ENCODE results near the gene CACNB2. TPM values are rescaled to one million over a fixed set of nuclear protein-coding genes. Genes with fewer than 3 reads are reported as not detected.

Gene CACNB2
- total RNA-seq, 2 donors from 2014 or later, result 1.9 to 4.6 TPM

- Mint-ChIP-seq H3K36me3 (ENCODE audit: low read depth) (no peaks in the 10 kb centered on the region), H3K9me3 (no peaks in the 10 kb centered on the region), H3K27ac (no peak overlapping the region), H3K27me3 (ENCODE audit: insufficient read depth) (no peaks in the 10 kb centered on the region), H3K4me3 (no peak overlapping the region), H3K4me1 (peaks cover 13% of the 10 kb centered on the region)
- no peaks in the 10 kb centered on the region for H3K36me3 ChIP-seq (ENCODE audit: control insufficient read depth, insufficient read depth, low read length)
- TF ChIP-seq CTCF (conservative IDR thresholded peaks at IDR 0.05), result no peak
- DNase-seq, result no peak
- H3K4me3 ChIP-seq (ENCODE audit: low read length), result no peak overlapping the region
- H3K4me1 ChIP-seq (ENCODE audit: control insufficient read depth, insufficient read depth, low read length), result peaks cover 4% of the 10 kb centered on the region
- H3K9ac ChIP-seq (ENCODE audit: extremely low read depth, low read length, poor library complexity, severe bottlenecking), result no peak overlapping the region
- no peaks in the 10 kb centered on the region for H3K27me3 ChIP-seq (ENCODE audit: control insufficient read depth, insufficient read depth, low read length, poor library complexity, severe bottlenecking)
- H3K9me3 ChIP-seq (ENCODE audit: control insufficient read depth, low read length), result no peaks in the 10 kb centered on the region
- H3K27ac ChIP-seq (ENCODE audit: low read depth, low read length), result no peak overlapping the region
- 93 to 96% methylated on average over 4 to 5 of the region's 5 CpGs for WGBS, 2 experiments (ENCODE audit: insufficient coverage in 1 of 2, insufficient read length in 1 of 2)
Observed at GRCh38 chr10:18261768-18262231, 121.6 kb downstream of the CACNB2 start.

- Histone ChIP-seq H3K9ac (ENCODE audit: extremely low read depth, low read length, poor library complexity, severe bottlenecking) (no peak overlapping the region), H3K27me3 (ENCODE audit: control insufficient read depth, insufficient read depth, low read length, poor library complexity, severe bottlenecking) (no peaks in the 10 kb centered on the region), H3K4me1 (ENCODE audit: control insufficient read depth, insufficient read depth, low read length) (peaks cover 4% of the 10 kb centered on the region), H3K27ac (ENCODE audit: low read depth, low read length) (no peak overlapping the region), H3K9me3 (ENCODE audit: control insufficient read depth, low read length) (no peaks in the 10 kb centered on the region), H3K36me3 (ENCODE audit: control insufficient read depth, insufficient read depth, low read length) (no peaks in the 10 kb centered on the region), H3K4me3 (ENCODE audit: low read length) (no peak overlapping the region)
- no peaks in the 10 kb centered on the region for H3K9me3 Mint-ChIP-seq
- no peak overlapping the region for H3K4me3 Mint-ChIP-seq
- H3K4me1 Mint-ChIP-seq, result peaks cover 13% of the 10 kb centered on the region
- H3K36me3 Mint-ChIP-seq (ENCODE audit: low read depth), result no peaks in the 10 kb centered on the region
- H3K27ac Mint-ChIP-seq, result no peak overlapping the region
- H3K27me3 Mint-ChIP-seq (ENCODE audit: insufficient read depth), result no peaks in the 10 kb centered on the region
- no peak for TF ChIP-seq CTCF (conservative IDR thresholded peaks at IDR 0.05)
- 88 to 89% methylated on average over 3 to 5 of the region's 5 CpGs for WGBS, 2 experiments (ENCODE audit: insufficient coverage in 1 of 2, insufficient read length in 1 of 2)
- no peak for DNase-seq
Observed at GRCh38 chr10:18264466-18265050, 124.3 kb downstream of the CACNB2 start.

GRCh38 chr10:18268005-18268404 lies 127.8 kb downstream of the CACNB2 start:
- Mint-ChIP-seq H3K4me3 (no peak overlapping the region), H3K36me3 (ENCODE audit: low read depth) (no peaks in the 10 kb centered on the region), H3K27ac (no peak overlapping the region), H3K4me1 (peaks cover under 1% of the 10 kb centered on the region), H3K27me3 (ENCODE audit: insufficient read depth) (peaks cover 1% of the 10 kb centered on the region), H3K9me3 (no peaks in the 10 kb centered on the region)
- Histone ChIP-seq H3K9me3 (ENCODE audit: control insufficient read depth, low read length) (no peaks in the 10 kb centered on the region), H3K4me1 (ENCODE audit: control insufficient read depth, insufficient read depth, low read length) (no peaks in the 10 kb centered on the region), H3K27me3 (ENCODE audit: control insufficient read depth, insufficient read depth, low read length, poor library complexity, severe bottlenecking) (no peaks in the 10 kb centered on the region), H3K27ac (ENCODE audit: low read depth, low read length) (no peak overlapping the region), H3K4me3 (ENCODE audit: low read length) (no peak overlapping the region), H3K9ac (ENCODE audit: extremely low read depth, low read length, poor library complexity, severe bottlenecking) (no peak overlapping the region), H3K36me3 (ENCODE audit: control insufficient read depth, insufficient read depth, low read length) (no peaks in the 10 kb centered on the region)
- DNase-seq, result no peak
- TF ChIP-seq CTCF (conservative IDR thresholded peaks at IDR 0.05), result no peak
- 93 to 100% methylated on average over 2 to 3 of the region's 3 CpGs for WGBS, 2 experiments (ENCODE audit: insufficient coverage in 1 of 2, insufficient read length in 1 of 2)

Data from endodermal cell (in vitro differentiated cells).